ENCODE data around the gene CDCA7.
A peak's percentile ranks its signal among the peaks of the same experiment; 100 is the strongest.
"Not testable (repeated sequence)": the region's sequence is repeated elsewhere in the genome, so short reads cannot be mapped to it uniquely, and the experiment has no call there.

CDCA7 gene

DNA sequence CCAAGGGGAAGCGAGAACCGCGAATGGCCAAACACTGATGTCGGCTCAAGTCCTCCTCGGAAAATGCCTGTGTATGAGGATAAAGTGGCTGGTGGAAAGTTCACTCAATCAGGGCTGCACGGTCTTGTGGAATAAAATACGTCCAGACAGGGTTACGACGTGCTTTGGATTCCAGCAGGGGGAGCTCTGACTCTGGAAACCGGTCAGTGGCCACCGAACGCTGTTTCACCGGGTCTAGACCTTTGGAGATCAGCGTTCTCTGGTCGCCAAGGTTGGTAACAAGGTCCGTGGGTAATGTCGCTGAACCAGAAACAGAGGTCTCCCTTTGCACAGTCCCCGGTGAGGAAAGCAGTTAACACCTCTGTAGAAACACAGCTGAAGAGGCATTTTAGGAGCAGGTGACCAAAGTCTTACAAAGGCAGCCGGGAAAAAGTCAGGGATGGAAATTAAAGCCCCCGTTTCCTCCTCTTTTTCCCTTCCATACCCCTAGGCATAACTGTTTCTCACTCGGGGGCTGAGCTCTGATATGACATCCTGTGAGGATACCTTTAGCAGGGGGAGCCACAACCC is 47.8 kb downstream of the CDCA7 start:
- DNase-seq (ENCODE audit: low read depth): peak; percentile 71

DNA sequence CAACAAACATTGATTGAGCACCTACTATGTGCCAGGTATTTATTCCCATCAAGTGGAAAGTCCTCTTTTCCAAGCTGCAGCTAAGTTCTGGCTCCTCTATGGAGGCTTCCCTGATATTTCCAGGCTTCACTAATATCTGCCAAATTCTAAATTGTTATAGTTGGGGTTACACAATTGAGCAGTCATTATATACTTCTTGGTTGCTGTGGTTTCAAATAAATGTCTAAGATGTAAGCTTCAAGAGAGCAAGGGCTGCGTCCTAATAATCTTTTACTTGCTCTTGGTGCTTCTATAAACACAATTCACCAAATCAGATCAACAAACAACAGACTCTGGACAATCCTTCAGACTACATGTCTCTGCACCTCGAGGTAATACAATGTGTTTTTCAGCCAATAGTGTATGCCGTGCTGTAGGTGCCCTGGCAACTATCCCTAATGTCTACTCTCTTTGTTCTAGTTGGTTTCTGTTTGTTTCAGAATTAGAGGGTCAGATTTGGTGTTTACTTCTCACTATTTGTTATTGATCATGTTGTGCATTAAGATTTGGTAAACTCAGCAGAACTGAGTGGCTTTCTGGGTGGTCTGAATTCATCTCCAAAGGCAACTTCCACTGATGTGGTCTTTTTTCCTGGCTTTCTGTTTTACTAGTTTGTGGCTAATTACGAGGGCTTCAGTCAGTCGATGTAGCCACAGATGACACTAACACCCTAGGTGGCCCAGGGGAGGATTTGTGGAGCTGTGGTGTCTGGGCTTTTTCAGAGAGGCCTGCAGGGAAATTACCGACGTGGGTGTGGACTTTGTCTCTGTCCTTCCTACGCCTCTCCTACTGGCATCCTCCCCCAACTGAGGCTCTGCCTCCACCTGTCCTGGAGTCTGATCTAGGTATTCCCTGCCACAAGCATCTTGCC is 50.4 kb downstream of the CDCA7 start:
- DNase-seq (ENCODE audit: low read depth): no peak

DNA sequence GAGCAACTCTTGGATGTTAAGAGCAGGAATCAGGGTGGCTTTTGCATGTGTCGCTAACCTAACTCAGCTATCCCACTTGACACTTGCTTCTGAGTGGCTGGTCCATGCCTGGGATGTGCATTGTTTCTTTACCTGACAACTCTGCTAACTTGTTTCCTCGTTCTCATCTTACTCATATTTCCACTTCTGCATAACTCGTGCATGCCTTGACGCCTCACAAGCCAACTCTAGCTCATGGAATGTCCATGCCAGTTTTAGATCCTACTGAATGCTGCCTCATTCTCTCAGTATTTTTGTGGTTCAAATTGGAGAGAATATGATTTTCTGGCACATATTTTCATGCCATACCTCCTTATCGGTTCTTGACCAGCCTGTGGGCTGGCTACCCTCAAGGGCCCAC is 52.5 kb downstream of the CDCA7 start:
- DNase-seq (ENCODE audit: low read depth): no peak

DNA sequence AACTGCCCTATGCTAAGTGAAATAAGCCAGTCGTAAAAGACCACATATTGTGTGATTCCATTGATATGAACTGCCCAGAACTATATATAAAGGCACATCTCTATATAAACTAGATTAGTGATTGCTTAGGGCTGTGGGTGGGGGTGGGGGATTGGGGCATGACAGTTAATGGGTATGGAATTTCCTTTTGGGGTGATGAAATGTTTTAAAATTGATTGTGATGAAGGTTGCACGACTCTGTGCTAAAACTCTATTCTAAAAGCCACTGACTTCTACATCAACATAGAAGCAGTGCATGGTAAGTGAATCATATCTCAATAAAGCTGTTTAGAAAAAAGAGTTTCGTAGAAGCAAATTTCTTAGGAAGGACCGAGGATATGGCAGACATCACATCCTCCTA is 53.0 kb downstream of the CDCA7 start:
- no peak for DNase-seq (ENCODE audit: low read depth)

DNA sequence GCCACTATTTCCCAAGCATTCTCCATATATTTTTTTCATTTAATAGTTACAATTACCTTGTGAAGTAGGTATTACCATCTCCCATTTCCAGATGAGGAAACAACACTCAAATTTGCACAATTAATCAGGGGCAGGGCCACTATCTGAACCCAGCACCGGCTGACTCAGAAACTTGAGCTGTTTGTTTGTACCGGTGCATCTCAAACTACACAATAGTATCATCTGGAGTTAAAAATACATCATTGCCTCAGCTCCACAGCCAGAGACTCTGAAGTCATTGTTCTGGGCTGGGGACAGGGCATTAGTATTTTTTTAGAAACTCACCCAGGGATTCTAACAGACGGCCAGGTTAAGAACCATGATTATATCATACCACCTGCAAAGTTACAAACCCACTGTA is 55.9 kb downstream of the CDCA7 start:
- no peak for DNase-seq (ENCODE audit: low read depth)

DNA sequence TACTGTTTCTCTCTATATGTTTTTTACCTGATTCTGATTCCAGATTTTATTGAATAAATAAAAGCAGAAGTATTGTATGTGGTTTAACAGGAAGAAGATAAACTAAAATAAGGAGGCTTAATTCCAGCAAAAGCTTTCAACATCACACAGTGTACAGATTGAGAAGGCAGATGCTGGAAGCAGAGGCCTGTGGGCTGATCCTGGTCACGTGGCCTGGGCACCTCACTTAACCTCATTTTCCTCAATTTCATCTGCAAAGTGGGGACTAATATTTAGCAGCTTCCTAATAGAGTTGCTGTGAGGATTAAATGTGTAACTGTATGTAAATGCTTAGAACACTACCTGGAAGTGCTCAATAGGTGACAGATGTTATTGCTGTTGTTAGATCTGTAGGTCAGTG is 58.0 kb downstream of the CDCA7 start:
- DNase-seq (ENCODE audit: low read depth): no peak

DNA sequence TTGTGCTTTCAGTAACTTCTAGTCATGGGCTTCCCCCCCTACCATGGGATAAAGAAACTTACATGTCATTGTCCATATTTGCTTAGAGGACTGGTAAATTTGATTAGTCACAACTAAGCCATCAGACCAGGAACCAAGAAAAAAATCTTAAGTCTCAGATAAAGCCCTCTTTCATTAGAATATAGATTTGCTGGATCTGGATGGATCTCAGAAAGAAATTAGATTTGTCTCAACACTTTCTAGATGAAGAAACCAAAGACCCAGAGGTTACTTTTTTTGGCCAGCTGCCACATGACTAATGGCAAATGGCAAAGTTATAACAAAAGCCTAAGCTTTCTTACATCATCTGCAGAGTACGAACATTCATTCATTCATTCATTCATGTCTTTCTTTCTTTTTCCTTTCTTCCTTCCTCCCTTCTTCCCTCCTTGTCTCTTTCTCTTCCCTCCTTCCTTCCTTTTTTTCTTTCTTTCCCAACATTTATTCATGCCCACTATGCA is 60.2 kb downstream of the CDCA7 start:
- DNase-seq (ENCODE audit: low read depth): peak; percentile 49

DNA sequence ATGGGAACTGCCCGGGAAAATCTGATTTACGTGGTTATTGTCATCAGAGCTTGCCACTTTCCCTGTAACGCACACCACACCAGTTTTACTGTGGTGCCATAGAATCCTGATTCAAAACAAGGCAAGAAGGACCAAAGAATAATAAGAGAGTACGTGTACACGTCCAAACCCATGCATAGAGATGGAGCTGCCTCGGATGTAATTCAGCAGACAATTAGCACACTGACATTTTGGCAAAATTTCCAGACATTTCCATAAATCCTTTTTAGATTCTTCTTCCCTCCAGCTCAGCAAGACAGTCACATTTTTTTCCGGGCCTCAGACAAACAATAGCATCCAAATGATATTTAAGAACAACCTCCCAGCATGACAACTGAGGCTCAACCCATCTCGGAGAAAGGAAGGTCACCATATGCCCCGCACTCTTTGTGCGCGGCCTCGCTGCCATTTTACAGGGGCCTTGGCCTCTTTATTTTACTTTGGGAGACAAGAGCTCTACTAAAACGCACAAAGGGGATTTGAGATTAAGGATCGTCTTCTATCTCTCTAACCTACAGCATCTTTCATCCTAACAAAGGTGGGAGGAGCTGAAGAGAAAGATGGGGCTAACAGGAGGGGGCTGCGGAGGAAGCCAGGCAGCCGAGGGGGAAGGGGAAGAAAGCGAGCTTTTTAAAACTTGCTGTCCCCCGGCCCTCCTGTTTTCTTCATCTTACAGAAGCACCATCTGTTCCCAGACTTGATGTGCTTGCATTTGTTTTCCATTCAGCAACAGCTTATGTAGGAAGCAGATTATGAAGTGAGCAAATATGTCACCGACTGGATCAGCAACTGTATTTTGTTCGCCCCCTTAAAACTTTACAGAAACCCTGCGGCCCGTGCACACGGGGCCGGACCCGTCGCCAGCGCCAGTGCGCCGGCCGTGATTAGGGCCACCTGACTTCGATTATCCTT is 61.0 kb downstream of the CDCA7 start:
- DNase-seq (ENCODE audit: low read depth): no peak

DNA sequence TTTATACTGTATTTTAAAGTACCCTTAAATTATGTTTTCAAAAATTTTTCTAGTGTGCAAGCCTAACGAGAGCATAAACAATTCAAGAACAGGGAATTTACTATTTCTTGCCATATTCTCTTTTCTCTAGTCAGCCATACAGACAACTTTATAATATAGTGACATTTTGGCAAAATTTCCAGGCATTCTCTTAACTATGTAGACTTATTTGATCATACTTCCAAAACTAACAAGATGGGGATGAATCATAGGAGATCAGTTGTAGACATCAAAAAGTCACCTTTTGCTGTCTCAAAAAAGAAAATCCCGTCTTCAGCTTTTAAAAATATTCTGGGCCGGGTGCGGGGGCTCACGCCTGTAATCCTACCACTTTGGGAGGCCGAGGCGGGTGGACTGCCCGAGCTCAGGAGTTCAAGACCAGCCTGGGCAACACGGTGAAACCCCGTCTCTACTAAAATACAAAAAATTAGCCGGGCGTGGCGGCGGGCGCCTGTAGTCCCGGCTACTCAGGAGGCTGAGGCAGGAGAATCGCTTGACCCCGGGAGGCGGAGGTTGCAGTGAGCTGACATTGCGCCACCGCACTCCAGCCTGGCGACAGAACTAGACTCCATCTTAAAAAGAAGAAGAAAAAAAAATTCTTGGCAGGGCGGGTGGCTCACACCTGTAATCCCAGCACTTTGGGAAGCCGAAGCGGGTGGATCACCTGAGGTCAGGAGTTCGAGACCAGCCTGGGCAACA is 61.9 kb downstream of the CDCA7 start:
- not testable (repeated sequence) for DNase-seq (ENCODE audit: low read depth)

DNA sequence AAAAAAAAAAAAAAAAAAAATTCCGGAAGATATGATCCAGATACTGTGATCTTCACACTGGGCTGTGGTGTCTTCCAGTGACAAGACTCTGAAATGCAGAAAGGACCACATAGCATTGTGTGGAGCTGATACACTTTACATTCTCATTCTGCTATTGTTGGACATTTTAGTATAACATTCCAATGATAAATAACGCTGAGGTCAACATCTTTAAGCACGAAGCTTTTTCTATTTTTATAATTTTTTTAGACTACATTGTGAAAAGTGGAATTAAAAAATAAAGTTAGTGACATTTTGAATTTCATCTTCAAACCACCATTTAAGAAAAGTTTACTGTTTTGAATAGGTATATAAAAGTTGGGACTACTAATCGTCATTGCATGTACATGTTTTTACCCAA is 62.7 kb downstream of the CDCA7 start:
- no peak for DNase-seq (ENCODE audit: low read depth)

DNA sequence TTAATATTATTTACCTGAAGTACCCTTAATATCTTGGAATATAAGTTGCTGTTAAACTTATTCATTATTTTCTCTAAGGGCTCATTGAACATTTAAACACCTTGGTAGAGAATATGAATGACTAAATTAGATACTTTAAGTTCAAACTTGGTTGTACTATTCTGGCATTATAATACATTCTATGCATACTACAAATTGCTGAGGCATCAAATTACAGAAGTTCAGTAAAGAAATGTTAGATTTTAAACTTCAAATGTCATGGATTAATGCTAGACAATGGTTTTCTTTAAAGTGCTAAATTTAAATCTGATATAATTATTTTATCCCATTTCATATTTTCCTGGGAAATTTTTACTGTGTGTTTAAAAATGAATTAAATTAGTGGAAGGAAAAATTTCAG is 63.1 kb downstream of the CDCA7 start:
- DNase-seq (ENCODE audit: low read depth): no peak
